Stimulated activated CD4-positive, alpha-beta T cell treated with anti-CD3 and anti-CD28 coated beads, Interleukin-4, amount 100 ng/mL, for 1 hour (primary cell): ENCODE data around the gene PKHD1.

ENCODE experiments used
- DNase-seq: peaks from one replicate; pipeline ENCODE4 v3.0.0-alpha.2; 2020

PKHD1 gene, protein sequence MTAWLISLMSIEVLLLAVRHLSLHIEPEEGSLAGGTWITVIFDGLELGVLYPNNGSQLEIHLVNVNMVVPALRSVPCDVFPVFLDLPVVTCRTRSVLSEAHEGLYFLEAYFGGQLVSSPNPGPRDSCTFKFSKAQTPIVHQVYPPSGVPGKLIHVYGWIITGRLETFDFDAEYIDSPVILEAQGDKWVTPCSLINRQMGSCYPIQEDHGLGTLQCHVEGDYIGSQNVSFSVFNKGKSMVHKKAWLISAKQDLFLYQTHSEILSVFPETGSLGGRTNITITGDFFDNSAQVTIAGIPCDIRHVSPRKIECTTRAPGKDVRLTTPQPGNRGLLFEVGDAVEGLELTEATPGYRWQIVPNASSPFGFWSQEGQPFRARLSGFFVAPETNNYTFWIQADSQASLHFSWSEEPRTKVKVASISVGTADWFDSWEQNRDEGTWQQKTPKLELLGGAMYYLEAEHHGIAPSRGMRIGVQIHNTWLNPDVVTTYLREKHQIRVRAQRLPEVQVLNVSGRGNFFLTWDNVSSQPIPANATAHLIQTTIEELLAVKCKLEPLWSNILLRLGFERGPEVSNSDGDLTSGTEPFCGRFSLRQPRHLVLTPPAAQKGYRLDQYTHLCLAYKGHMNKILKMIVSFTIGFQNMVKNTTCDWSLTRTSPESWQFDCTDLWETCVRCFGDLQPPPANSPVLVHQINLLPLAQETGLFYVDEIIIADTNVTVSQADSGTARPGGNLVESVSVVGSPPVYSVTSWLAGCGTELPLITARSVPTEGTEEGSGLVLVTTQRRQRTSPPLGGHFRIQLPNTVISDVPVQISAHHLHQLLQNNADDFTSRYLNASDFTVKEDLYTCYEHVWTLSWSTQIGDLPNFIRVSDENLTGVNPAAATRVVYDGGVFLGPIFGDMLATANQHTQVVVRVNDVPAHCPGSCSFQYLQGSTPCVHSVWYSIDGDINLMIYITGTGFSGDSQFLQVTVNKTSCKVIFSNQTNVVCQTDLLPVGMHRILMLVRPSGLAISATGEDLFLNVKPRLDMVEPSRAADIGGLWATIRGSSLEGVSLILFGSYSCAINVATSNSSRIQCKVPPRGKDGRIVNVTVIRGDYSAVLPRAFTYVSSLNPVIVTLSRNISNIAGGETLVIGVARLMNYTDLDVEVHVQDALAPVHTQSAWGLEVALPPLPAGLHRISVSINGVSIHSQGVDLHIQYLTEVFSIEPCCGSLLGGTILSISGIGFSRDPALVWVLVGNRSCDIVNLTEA (N-terminal part only)

DNA sequence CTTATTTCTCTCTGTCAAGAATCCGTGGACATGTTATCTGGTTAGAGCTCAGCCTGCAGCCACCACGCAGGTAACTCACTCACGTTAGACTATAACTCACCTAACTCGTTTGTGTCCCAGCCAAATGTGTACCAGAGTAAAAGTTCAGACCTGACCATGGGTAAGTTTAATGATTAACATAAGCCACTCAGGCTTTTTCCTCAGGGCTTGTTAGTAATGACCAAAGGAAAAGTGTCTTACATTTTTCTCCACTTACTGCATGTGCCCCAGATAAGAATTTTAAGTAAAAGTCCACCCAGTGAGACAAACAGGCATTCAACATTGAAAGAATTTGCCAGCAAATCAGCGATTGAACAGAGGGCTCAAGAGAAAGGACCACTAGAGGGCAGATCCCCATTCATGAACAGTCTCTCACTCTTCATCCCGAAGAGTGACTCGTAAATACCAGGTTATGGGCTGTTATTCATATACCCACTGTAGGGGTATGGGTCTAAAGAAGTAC lies at the start of gene PKHD1:
PKHD1 (minus strand) TSS at position 116 of the 502 bp plus-strand sequence. CDS start 2,680 bp downstream, outside the sequence.
- no peak for DNase-seq

DNA sequence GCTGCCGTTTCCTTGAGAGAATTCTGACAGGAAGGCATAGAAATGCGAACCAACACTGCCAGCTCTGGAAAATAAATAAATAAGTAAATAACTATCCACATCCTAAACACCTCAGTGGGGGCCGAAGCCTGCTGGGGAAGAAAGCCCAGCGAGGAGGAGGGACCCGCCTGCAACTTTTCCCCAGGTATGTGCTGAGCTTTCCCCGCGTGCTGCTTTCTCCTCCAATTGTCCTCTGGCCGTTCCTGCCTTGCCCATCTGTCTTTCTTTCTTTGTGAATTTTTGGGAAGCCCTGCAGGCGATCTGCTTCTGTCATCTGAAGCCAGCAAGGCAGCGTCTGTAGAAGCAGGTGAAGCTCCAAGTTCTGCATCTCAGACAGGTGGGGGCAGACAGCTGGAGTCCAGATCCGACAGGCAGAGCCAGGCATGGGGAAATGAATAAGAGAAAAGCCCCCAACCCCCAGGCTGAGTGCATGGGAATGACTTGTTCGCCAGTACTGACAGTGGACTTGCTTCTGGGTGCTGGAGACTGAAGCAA lies 49.6 kb upstream of the PKHD1 start:
- no peak for DNase-seq

GRCh38 chr6:52136055-52136454 lies 48.6 kb upstream of the PKHD1 start:
- no peak for DNase-seq

GRCh38 chr6:52135217-52135616 lies 47.8 kb upstream of the PKHD1 start:
- no peak for DNase-seq

DNA sequence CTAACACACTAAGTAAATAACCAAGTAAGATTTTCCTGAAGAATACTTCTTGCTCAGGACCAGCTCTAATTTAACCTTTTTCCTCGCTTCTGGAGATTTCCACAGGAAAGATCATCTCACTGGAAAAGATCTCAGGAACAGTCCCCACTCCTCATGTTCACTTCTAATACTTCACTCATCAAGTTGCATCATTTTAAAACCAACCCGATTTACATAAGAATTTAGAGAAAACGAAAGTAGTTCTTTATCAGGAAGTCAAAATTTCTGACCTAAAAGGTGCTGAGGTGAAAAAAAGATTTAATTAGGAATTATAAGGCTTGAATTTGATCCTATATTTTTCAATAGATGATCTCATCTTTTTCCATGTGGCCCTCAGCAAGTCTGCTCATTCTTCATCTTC lies 46.6 kb upstream of the PKHD1 start:
- no peak for DNase-seq

DNA sequence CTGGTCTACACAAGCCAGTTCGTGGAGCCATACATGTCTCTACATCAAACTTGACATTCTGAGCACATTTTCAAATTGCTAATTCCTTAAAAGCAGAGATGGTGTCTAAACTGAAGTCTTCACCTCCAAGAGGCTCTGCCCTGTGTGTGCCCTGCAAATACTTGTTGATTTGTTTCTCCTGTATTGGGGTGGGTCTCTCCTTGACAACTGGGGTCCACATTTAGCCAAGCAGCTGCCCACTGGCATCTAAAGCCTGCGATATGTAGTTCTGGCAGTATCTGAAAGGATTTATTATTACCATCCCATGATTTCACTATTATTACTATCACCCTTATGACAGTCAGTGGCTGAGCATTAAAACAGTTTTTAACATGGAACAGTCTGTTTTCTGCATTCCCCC lies 45.9 kb upstream of the PKHD1 start:
- DNase-seq, result no peak

- DNase-seq, result no peak
These were observed 44.9 kb upstream of the PKHD1 start for GRCh38 chr6:52132292-52132691.

GRCh38 chr6:52130440-52130839 lies 43.0 kb upstream of the PKHD1 start:
- no peak for DNase-seq

GRCh38 chr6:52127957-52128356 lies 40.5 kb upstream of the PKHD1 start:
- DNase-seq, result no peak

GRCh38 chr6:52126231-52126630 lies 38.8 kb upstream of the PKHD1 start:
- DNase-seq, result no peak

DNA sequence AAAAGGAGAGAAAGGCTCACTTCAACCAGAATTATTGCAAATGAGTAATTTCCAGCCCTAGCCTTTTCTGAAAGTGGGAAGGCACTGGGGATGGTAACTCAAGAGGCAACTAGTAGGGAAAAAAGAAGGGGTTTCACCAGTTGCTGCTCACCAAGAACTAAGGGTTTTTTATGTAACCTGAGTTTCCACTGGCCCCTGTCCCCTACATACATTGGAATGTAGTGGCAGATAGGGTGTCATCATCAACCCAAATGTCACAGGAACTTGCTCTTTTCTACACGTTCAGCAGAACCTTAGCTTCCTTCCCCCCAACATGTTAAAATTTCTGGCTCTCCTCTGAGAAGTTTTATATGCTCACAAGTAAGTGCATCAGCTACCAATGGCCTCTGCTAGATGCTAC lies 38.2 kb upstream of the PKHD1 start:
- no peak for DNase-seq

- no peak for DNase-seq
These were observed 37.7 kb upstream of the PKHD1 start for GRCh38 chr6:52125139-52125538.

GRCh38 chr6:52124126-52125121 lies 37.0 kb upstream of the PKHD1 start:
- DNase-seq, result no peak

GRCh38 chr6:52123251-52123650 lies 35.8 kb upstream of the PKHD1 start:
- DNase-seq, result no peak

DNA sequence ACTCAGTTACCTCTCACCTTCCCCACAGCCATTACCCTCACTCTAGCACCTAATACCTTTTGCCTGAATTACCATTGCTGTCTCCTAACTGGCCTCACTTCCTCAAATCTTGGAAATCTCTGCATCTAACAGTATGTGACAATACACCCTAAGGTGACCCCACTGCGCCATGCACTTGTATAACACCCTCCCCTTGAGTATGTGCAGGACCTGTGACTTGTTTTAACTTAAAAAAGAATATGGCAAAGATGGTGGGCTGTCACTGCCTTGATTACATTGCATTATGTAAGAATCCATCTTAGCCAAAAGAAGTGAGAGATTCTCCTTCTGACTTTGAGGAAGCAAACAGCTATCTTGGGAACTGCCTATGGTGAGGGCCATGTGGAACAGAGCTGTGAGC lies 29.9 kb upstream of the PKHD1 start:
- no peak for DNase-seq

DNA sequence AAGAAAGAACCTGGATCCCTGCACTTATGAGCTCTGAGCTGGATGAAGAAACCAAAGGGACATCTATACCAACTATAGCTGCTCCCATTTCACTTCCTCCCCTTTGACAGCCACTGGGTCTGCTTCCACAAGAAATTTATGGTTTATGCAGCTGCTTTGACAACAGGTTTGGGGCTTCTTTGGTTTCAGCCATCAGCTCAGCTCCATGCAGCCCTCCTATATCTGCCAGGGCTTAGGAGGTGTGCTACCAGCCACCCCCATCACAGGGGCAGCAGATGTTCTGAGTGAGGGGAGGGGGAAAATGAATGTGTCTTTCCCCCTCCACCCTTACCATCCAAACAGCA lies 29.2 kb upstream of the PKHD1 start:
- no peak for DNase-seq

DNA sequence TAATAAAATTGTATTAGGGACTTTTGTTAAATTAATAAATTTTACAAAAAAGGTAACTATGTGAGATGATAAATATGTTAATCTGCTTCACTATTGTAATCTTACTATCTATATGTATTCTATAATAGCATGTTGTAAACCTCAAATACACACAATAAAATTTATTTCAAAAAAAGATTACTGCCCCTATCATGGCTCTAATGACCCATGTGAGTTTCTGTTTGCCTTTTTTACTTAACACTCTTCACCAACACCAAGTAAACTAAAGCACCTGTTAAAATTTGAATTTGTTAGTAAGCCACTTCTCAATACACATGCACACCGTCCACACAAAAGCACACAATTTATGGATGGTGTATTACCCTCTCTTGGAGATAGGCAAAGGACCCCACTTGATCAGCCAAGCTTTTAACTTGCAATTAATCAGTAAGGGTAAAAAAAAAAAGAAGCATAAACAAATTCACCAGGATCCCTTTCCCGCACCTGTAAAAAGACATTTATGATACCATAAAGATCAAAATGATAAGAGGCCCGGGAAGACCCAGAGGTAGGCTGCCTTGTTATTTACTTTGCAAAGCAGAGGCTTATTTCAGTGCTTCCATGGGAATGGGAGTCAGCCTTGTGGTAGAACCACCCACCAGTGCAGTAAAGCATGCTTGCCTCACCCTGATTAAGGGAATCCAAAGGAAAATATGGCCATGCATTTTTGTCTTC lies 28.6 kb upstream of the PKHD1 start:
- no peak for DNase-seq

- no peak for DNase-seq
These were observed 27.8 kb upstream of the PKHD1 start for GRCh38 chr6:52115145-52115741.

- DNase-seq, result no peak
These were observed 21.8 kb upstream of the PKHD1 start for GRCh38 chr6:52109171-52109571.

GRCh38 chr6:52108128-52108527 lies 20.7 kb upstream of the PKHD1 start:
- no peak for DNase-seq
